HG02884 (cell line): ENCODE results near the gene MCU.
"Not testable (repeated sequence)": the region's sequence is repeated elsewhere in the genome, so short reads cannot be mapped to it uniquely, and the experiment has no call there.

Experiments
- ATAC-seq: cut with Tn5 transposase; IDR thresholded peaks from one replicate; pipeline ENCODE4 v1.9.1; 2021; ENCODE audit warnings: mild to moderate bottlenecking, moderate library complexity; ENCODE audit not compliant: unreplicated experiment

MCU gene

GRCh38 chr10:72729528-72729927, 37.6 kb downstream of the MCU start:
- ATAC-seq = no peak

GRCh38 chr10:72730479-72730878, 38.5 kb downstream of the MCU start:
- ATAC-seq = no peak

GRCh38 chr10:72731916-72732419, 40.0 kb downstream of the MCU start:
- no peak for ATAC-seq

DNA sequence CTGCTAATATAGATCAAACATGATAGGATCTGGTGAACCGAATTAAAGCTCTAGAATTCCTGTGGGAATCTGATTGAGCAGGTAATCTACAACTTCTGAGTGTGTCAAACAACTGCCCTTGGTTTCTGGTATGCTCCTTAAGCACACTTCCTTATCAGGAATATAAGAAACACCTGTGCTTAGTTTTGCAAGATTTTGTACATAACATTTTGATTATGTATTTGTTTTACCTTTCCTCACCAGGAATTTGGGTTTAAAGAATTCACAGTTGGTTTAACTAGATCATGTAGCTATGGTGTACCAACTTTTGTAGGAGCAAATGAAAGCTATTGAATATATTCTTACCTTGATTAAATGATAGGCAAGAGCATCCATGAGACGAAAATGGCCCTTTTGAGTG, 40.6 kb downstream of the MCU start:
- no peak for ATAC-seq

DNA sequence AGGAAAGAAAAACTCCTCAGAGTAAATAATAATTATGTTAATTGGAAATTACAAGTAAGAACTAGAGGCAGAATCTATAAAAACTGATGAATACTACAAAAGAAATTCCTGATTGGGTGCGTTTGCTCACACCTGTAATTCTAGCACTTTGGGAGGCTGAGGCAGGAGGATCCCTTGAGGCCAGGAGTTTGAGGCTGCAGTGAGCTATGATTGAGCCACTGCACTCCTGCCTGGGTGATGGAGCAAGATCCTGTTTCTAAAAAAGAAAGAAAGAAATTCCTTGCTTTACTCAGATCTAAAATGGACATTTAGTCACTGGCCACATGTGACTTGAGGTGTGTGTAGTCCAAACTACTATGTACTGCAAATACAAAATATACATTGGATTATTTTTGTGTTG, 42.0 kb downstream of the MCU start:
- ATAC-seq = no peak

- no peak for ATAC-seq
Observed at GRCh38 chr10:72735288-72735936, 43.5 kb downstream of the MCU start.

GRCh38 chr10:72736176-72736827, 44.4 kb downstream of the MCU start:
- no peak for ATAC-seq

DNA sequence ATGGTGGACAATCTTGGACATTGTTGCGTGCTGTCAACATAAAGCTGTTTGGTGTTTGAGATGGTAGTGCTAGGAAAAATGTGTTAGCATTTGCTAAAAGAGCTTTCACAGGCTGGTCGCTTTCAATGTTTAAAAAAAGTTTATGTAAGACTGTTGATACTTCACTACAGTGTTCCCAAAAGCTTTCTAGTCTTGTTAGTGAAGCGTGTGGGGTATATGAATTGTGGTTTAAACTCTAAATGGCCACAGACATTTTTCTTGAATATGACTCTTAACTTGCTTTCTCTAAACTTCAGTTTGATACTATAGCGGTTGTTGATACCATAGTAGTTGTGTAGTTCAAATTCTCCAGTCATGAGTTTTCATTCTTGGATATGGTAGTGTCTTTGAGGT, 44.9 kb downstream of the MCU start:
- ATAC-seq = no peak

- not testable (repeated sequence) for ATAC-seq
Observed at GRCh38 chr10:72737357-72737756, 45.4 kb downstream of the MCU start.

GRCh38 chr10:72738486-72738885, 46.5 kb downstream of the MCU start:
- no peak for ATAC-seq

- no peak for ATAC-seq
Observed at GRCh38 chr10:72740528-72740927, 48.6 kb downstream of the MCU start.

DNA sequence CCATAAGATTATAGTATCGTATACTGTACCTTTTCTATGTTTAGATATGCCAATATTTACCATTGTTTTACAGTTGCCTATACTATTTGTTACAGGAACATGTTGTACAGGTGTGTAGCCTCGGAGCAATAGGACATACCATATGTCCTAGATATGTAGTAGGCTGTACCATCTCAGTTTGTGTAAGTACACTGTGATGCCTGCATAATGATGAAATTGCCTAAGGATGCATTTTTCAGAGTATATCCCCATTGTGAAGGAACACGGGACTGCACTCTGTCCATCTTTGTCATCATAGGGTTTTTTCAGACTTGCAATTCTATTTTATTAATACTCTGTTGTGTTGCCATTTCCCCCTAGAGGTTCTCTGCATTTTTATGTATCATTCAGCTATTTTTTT, 50.1 kb downstream of the MCU start:
- no peak for ATAC-seq

- ATAC-seq = no peak
Observed at GRCh38 chr10:72742797-72743196, 50.9 kb downstream of the MCU start.

- ATAC-seq = no peak
Observed at GRCh38 chr10:72744566-72744965, 52.6 kb downstream of the MCU start.

DNA sequence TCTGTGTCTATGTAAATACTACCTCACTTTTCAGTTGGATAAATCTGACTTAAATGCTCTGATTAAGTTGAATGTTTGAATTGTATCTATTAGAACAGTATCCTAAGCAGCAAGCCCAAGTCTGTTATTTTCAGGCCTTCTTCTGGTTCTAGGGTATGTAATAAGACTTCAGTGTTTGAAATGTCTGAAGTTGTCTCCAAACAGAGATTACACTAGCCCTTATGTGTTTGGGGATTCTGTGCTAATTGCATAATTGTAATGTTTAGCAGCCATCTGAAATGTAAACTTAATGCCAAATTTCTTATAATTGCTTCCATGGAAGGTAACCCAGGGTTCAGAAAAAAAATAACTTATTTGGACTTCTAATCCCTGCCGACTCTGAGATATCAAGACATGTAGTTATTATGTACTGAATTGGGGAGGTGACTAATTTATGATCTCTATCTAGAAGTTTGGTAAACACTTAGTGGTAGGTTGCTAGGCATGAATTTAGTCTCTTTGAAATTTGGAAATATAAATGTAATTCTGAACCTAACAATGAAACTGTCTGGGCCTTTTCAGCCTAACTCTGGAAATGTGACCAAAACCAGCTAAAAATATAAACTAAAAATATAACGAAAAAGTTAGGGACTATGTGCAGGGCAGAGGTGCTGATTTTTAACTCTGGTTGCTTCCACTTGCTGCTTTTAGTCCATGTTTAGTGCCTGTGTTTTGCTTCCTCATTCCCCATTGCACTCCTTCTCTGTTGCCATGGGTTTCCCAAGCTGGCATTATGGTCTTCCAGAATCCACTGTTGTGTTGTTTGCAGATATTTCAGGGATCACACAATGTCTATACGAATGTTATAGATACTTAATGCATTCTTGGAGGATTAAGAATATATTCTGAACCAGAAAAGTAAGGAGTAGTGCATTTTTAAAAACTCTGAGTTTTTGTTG, 54.8 kb downstream of the MCU start:
- no peak for ATAC-seq

- ATAC-seq = no peak
Observed at GRCh38 chr10:72747521-72747920, 55.6 kb downstream of the MCU start.

- no peak for ATAC-seq
Observed at GRCh38 chr10:72753760-72754231, 61.9 kb downstream of the MCU start.

- no peak for ATAC-seq
Observed at GRCh38 chr10:72754275-72755032, 62.5 kb downstream of the MCU start.

DNA sequence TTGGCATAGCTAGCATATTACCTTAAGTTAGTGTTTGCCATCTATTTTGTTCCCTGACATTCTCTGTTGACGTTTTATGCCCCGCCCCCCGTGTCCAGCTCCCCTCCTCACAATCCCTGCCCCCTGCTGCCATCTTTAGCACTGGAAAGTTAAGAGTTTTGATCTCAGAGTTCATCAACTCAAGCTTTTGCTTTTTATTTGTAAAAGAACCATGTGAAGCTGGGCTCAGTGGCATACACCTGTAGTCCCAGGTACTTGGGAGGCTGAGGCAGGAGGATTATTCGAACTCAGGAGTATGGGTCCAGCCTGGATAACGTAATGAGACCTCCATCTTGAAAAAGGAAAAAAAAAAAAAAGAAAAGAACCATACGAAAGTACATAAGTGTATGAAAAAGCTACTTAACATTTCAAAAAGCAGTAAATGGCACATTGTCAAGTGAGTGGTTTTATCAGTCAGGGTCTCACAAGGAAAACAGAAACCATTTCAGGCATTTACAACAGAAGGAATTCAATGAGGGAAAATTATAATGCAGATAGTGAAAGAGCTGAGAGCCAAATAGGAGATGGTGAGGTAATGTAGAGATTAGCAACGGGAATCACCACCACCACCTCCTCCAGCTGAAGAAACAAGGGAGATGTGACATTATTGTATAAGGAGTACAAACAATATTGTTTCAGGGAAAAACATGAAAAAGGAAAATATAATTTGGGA, 64.9 kb downstream of the MCU start:
- no peak for ATAC-seq

DNA sequence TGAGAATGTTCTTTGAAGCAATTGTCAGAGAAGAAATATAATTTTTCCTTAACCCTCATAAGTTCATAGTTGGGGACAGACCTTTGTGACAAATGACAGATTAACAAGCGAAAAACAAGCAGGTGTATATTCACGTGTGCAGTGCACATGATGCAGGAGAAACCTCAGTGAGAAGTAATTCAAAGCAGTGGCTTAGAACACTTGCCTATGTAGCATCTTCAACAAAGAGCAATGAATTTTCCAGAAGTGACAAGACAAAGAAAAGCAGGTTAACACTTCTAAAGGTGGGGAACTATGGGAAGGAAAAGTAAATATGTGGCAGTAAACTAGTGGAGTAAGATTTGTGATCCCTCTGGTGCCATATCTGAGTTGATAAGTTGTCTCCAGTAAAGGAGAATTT, 65.8 kb downstream of the MCU start:
- ATAC-seq = no peak
